AG04449 (cell line): ENCODE measurements around the gene BCL2L15.
"Not testable (repeated sequence)": the region's sequence is repeated elsewhere in the genome, so short reads cannot be mapped to it uniquely, and the experiment has no call there.

Experiments
- CTCF ChIA-PET: fragments of 350-600 bp; formaldehyde crosslinking; extraction: SDS; loops from one replicate; lab custom pipeline; 2021; ENCODE audit warnings: antibody characterized with exemption; lab: Yijun Ruan, JAX
- POLR2A ChIA-PET: fragments of 400-600, 350-600 bp; formaldehyde crosslinking; extraction: SDS; loops from one replicate; lab custom pipeline; 2020; ENCODE audit warnings: antibody characterized with exemption, inconsistent platforms; lab: Yijun Ruan, JAX
- DNase-seq: peaks from one replicate; pipeline ENCODE4 v3.0.0-alpha.2; 2010; ENCODE audit warnings: low read depth, low spot score
- H3K4me3 ChIP-seq: 2 replicates; pipeline ENCODE4 v1.5.1; 2011; ENCODE audit warnings: low read depth, mild to moderate bottlenecking, control low read depth, low read length
- TF ChIP-seq, protein P1 (sequence below): IDR thresholded peaks from one replicate; pipeline ENCODE4 v1.5.1; 2011; ENCODE audit warnings: mild to moderate bottlenecking, moderate library complexity, low read length, control low read depth, inconsistent platforms; ENCODE audit not compliant: insufficient read depth; ENCODE audit errors: missing control alignments

Gene BCL2L15

DNA sequence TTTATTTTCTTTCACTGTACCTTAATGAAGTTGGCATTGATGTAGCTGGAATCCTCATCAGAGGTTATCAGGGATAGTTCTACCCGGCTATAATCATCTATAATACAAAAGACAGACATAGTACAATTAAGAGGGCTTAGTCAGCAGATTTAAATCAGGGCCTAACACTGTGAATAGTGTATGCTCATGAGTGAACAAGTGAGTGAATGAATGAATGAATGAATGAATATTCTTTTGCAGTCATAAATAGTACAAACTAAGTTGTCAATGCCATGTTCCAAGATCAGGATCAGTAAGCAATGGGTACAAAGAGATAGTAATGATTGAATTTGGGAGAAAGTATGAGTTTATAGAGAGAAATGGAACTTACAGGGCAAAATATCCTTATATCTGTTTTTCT, 28.4 kb downstream of the BCL2L15 start:
- TF ChIP-seq, protein P1, sequence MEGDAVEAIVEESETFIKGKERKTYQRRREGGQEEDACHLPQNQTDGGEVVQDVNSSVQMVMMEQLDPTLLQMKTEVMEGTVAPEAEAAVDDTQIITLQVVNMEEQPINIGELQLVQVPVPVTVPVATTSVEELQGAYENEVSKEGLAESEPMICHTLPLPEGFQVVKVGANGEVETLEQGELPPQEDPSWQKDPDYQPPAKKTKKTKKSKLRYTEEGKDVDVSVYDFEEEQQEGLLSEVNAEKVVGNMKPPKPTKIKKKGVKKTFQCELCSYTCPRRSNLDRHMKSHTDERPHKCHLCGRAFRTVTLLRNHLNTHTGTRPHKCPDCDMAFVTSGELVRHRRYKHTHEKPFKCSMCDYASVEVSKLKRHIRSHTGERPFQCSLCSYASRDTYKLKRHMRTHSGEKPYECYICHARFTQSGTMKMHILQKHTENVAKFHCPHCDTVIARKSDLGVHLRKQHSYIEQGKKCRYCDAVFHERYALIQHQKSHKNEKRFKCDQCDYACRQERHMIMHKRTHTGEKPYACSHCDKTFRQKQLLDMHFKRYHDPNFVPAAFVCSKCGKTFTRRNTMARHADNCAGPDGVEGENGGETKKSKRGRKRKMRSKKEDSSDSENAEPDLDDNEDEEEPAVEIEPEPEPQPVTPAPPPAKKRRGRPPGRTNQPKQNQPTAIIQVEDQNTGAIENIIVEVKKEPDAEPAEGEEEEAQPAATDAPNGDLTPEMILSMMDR = no peak
- no peak overlapping the region for H3K4me3 ChIP-seq
- POLR2A ChIA-PET = no interaction called here
- CTCF ChIA-PET = interaction anchor here (2.3 kb wide), 1 partner anchor 24 kb away, joined by 24 read pairs; no protein-coding TSS in a partner anchor
- no peak for DNase-seq

DNA sequence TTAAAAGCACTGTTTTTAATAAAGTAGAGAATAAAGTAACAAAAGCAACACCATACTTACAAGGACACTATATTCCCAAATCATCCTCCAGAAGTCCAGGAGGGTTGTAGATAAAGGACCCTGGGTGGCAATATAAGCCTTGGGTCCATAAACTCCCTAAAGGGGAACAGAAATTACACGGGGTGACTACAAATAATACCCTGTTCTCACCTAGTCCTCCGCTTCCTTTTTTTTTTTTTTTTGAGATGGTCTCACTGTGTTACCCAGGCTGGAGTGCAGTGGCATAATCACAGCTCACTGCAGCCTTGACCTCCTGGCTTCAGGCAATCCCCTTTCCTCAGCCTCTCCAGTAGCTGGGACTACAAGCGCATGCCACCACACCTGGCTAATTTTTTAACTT, 29.0 kb downstream of the BCL2L15 start:
- ChIA-PET CTCF (no interaction called here), POLR2A (no interaction called here)
- TF ChIP-seq, protein P1 = no peak
- no peak overlapping the region for H3K4me3 ChIP-seq
- DNase-seq = no peak

DNA sequence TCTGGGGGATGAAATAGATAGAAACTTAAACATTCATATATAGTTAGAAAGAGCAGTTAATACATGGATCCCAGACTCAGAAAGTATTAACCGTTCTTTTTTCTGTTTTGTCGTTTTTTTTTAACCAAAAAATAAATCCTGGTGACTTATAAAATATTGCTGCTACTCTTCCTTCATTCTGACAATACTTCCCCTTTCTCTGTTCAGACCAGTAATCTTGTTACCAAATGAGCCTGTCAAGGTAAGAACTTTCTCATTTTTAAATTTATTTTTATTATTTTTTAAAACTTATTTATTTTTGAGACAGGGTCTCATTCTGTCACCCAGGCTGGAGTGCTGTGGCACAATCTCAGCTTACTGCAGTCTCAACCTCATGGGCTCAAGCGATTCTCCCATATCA, 29.6 kb downstream of the BCL2L15 start:
- DNase-seq = no peak
- ChIA-PET POLR2A (no interaction called here), CTCF (no interaction called here)
- no peak overlapping the region for H3K4me3 ChIP-seq
- TF ChIP-seq, protein P1 = no peak

DNA sequence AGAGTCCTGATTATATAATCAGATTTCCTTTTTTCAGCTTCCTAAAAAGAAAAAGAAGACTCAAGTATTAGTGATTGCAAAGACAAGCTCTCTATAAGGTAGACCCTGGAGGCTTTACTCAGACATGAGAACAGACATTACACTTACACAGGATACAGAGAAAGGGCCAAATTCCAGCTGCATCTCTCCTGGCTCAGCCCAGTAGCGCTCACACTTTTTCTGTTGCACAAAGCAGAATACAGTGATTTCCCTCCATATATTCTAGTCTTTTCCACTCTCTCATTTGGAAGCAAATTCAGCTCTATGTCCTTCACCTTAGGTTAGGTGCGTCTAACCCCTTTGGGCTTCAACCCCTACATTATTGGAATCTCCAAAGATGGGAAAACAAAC, 31.0 kb downstream of the BCL2L15 start:
- ChIA-PET POLR2A (interaction anchor here (1.0 kb wide), 1 partner anchor 48 kb away, joined by 3 read pairs; the partner anchor contains the start of gene AP4B1), CTCF (interaction anchor here (1.1 to 1.6 kb wide), 5 partner anchors 18 to 427 kb away, joined by 3 to 6 read pairs (median 5); no protein-coding TSS in a partner anchor)
- TF ChIP-seq, protein P1 = no peak
- no peak overlapping the region for H3K4me3 ChIP-seq
- no peak for DNase-seq

DNA sequence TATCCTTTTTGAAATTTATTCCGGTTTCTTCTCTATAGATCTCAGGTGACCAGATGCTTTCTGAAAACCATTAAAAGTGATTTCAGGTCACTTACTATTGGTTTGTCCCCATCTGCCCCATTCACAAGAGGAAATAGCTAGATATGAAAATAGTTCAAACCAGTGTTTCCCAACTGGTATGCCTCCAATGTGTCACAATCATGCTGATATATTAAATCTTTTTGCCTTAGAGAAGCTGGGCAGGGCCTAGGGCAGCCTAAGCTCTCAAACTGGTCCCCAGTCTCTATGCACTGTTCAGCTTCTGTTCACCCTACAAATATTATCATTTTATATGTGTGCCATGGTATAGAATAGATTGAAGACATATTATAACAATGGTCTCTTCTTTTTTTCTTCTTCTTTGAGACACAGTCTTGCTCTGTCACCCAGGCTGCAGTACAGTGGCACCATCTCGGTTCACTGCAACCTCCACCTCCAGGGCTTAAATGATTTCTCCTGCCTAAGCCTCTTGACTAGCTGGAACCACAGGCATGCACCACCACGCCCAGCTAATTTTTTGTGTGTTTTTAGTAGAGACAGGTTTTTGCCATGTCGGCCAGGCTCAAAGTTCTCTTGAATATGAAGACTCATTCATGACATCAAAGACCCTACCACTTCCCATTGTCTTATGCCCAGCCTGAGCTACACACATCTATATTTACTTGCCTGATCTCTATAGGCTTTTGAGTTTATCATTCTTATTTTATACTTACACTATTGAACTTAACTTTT, 31.6 kb downstream of the BCL2L15 start:
- CTCF ChIA-PET = interaction anchor here (1.1 to 1.6 kb wide), 5 partner anchors 17 to 427 kb away, joined by 3 to 6 read pairs (median 5); no protein-coding TSS in a partner anchor
- TF ChIP-seq, protein P1 = no peak
- POLR2A ChIA-PET = interaction anchor here (1.0 kb wide), 1 partner anchor 49 kb away, joined by 3 read pairs; the partner anchor contains the start of gene AP4B1
- no peak for DNase-seq
- H3K4me3 ChIP-seq = no peak overlapping the region

DNA sequence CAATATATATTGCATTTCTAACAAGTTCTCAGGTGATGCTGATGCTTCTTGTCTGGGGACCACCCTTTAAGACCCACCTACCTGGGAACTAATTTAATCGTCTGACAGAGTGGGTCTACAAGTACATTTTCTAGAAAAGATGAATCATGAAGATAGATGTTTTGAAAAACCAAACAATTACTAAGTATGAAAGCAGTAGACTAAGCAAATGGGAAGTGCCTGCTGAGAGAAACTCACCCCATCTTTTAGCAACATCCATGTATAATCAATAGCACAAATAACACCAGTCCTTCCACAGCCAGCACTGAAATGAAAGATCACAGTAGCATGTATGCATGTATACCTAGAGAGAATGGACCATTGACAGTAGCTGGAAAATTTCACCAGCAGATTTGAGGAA, 33.1 kb downstream of the BCL2L15 start:
- CTCF ChIA-PET = interaction anchor here (0.6 kb wide), 1 partner anchor 19 kb away, joined by 3 read pairs; no protein-coding TSS in a partner anchor

DNA sequence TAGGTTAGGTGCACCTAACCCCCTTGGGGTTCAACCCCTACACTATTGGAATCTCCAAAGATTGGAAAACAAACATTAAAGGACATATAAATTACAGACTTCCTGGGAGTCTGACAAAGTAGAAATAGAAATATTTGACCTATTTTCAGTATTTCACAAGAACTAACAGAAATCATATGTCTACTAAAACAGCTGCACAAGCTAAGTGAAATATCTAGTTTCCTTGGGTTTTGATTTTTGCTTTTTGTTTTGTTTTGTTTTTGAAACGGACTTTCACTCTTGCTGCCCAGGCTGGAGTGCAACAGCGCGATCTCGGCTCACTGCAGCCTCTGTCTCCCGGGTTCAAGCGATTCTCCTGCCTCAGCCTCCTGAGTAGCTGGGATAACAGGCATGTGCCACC, 34.7 kb downstream of the BCL2L15 start:
- DNase-seq, H3K4me3 ChIP-seq, CTCF ChIA-PET, POLR2A ChIA-PET: not testable (repeated sequence)

More for the DNA sequence above, 33.1 kb downstream of the BCL2L15 start:
- POLR2A ChIA-PET = interaction anchor here (1.0 kb wide), 1 partner anchor 50 kb away, joined by 3 read pairs; the partner anchor contains the start of gene AP4B1
- TF ChIP-seq, protein P1 = no peak
- H3K4me3 ChIP-seq = no peak overlapping the region
- no peak for DNase-seq
